ENCODE data around the gene GPR143.

DNA sequence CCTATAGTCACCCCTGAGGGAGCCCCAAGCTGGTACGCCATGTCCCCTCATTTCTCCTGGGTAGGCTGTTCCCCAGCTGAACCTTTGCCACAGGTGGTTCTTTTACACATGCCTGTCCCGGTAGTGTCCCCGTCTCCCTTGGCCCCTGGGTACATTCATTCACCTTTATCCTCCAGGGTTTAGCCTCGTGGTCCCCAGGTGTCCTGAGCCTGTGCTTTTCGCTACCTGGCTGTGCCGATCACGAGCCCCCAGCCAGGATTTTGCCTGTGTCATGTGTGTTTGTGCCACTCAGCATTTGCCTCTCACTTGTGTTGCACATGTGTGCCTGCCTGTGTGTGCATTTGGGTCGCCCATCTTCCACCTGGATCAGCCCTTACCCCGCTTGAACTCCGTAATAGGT is 57.6 kb downstream of the GPR143 start:
- TF ChIP-seq EZH2 (IDR thresholded peaks at IDR 0.05; ENCODE audit: insufficient read depth, low read length): no peak
- TF ChIP-seq, protein P1, sequence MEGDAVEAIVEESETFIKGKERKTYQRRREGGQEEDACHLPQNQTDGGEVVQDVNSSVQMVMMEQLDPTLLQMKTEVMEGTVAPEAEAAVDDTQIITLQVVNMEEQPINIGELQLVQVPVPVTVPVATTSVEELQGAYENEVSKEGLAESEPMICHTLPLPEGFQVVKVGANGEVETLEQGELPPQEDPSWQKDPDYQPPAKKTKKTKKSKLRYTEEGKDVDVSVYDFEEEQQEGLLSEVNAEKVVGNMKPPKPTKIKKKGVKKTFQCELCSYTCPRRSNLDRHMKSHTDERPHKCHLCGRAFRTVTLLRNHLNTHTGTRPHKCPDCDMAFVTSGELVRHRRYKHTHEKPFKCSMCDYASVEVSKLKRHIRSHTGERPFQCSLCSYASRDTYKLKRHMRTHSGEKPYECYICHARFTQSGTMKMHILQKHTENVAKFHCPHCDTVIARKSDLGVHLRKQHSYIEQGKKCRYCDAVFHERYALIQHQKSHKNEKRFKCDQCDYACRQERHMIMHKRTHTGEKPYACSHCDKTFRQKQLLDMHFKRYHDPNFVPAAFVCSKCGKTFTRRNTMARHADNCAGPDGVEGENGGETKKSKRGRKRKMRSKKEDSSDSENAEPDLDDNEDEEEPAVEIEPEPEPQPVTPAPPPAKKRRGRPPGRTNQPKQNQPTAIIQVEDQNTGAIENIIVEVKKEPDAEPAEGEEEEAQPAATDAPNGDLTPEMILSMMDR (IDR thresholded peaks at IDR 0.05; ENCODE audit: insufficient read depth, low read depth, low read length): no peak

All from astrocyte (in vitro differentiated cells and primary cell).